H1 (cell line): ENCODE results near the gene ARRB1. TPM values are rescaled to one million over a fixed set of nuclear protein-coding genes. Genes with fewer than 3 reads are reported as not detected.

Experiments used
- CTCF ChIA-PET: fragments of 300-600 bp; sonication (Branson Sonifier 250); formaldehyde crosslinking; loops from one replicate; lab custom pipeline; 2021; ENCODE audit not compliant: partially characterized antibody; lab: Charles Lee
- POLR2A ChIA-PET: fragments of 300-600 bp; sonication (Branson Sonifier 250); formaldehyde crosslinking; loops from one replicate; lab custom pipeline; 2021; ENCODE audit warnings: inconsistent platforms; ENCODE audit not compliant: partially characterized antibody; lab: Charles Lee
- DNase-seq, 2 experiments: peaks; one replicate each; pipeline versions ENCODE4 v3.0.0 to v3.0.0-alpha.2; 2010 to 2022; ENCODE audit warnings: low spot score in 2 of 2, low read depth in 1 of 2, mixed read lengths in 1 of 2
- FAIRE-seq: peaks from 2 replicates; lab custom pipeline; 2011; peaks lifted over from hg19 to GRCh38; lab: Jason Lieb, UNC
- H2AFZ ChIP-seq: 2 replicates; pipeline ENCODE4 v1.8.1; 2012; ENCODE audit warnings: low read length, inconsistent platforms
- H2AK5ac ChIP-seq: 2 replicates; pipeline ENCODE4 v1.6.1; 2013; ENCODE audit warnings: low read depth, low read length
- H2BK120ac ChIP-seq: replicated peaks from 2 replicates; pipeline ENCODE3; 2013; ENCODE audit warnings: low read depth, low read length, inconsistent platforms
- H2BK12ac ChIP-seq: 2 replicates; pipeline ENCODE4 v1.6.1; 2013; ENCODE audit warnings: low read depth, low read length
- H2BK15ac ChIP-seq: 2 replicates; pipeline ENCODE4 v1.6.1; 2013; ENCODE audit warnings: low read length
- H2BK20ac ChIP-seq: 2 replicates; pipeline ENCODE4 v1.6.1; 2013; ENCODE audit warnings: low read length
- H2BK5ac ChIP-seq: 2 replicates; pipeline ENCODE4 v1.6.1; 2013; ENCODE audit warnings: low read depth, low read length
- H3K14ac ChIP-seq: 2 replicates; pipeline ENCODE4 v1.6.1; 2013; ENCODE audit warnings: inconsistent platforms; ENCODE audit not compliant: insufficient read length
- H3K18ac ChIP-seq: 2 replicates; pipeline ENCODE4 v1.6.1; 2013; ENCODE audit warnings: low read length; ENCODE audit errors: extremely low read depth
- H3K23ac ChIP-seq: 2 replicates; pipeline ENCODE4 v1.6.1; 2013; ENCODE audit warnings: inconsistent platforms; ENCODE audit not compliant: insufficient read length
- H3K23me2 ChIP-seq: 2 replicates; pipeline ENCODE4 v1.6.1; 2013; ENCODE audit warnings: low read depth, low read length
- H3K27ac ChIP-seq: 2 replicates; pipeline ENCODE4 v1.6.1; 2011; ENCODE audit warnings: low read depth, low read length, inconsistent platforms
- H3K27me3 ChIP-seq, 4 experiments: replicated peaks in 1 of 4; 1 replicate in 1 of 4; 2 replicates in 3 of 4; pipeline versions ENCODE4 v1.6.1 to v1.8.1; 2011 to 2013; ENCODE audit warnings: low read length in 3 of 4, mild to moderate bottlenecking in 3 of 4, inconsistent platforms in 2 of 4, mixed read lengths in 2 of 4, moderate library complexity in 1 of 4; ENCODE audit not compliant: control insufficient read depth in 3 of 4, insufficient read depth in 3 of 4; ENCODE audit errors: extremely low read depth in 1 of 4
- H3K36me3 ChIP-seq, 4 experiments: 2 replicates each; pipeline versions ENCODE4 v1.6.1 to v1.8.1; 2011 to 2013; ENCODE audit warnings: mild to moderate bottlenecking in 4 of 4, low read length in 3 of 4, moderate library complexity in 2 of 4, control low read depth in 1 of 4, inconsistent platforms in 1 of 4; ENCODE audit not compliant: insufficient read depth in 4 of 4, control insufficient read depth in 2 of 4
- H3K4ac ChIP-seq: replicated peaks from 2 replicates; pipeline ENCODE3; 2013; ENCODE audit warnings: low read length, low read depth, mixed read lengths, inconsistent platforms; ENCODE audit not compliant: insufficient read length
- H3K4me1 ChIP-seq, 4 experiments: replicated peaks in 1 of 4; 1 replicate in 1 of 4; 2 replicates in 3 of 4; pipeline versions ENCODE4 v1.6.1 to v1.8.1; 2011 to 2013; ENCODE audit warnings: low read length in 3 of 4, inconsistent platforms in 2 of 4, mixed read lengths in 1 of 4; ENCODE audit not compliant: insufficient read depth in 4 of 4, control insufficient read depth in 3 of 4
- H3K4me2 ChIP-seq, 2 experiments: 2 replicates each; pipeline versions ENCODE4 v1.6.1 to v1.8.1; 2011 to 2013; ENCODE audit warnings: low read depth in 2 of 2, low read length in 2 of 2, control low read depth in 1 of 2, inconsistent platforms in 1 of 2, mild to moderate bottlenecking in 1 of 2; ENCODE audit not compliant: insufficient read depth in 1 of 2
- H3K4me3 ChIP-seq, 4 experiments: fragments of 200-600, 300-600 bp in 1 of 4; sonication (generic), shearing (Covaris generic), sonication (Bioruptor Twin) in 1 of 4; 2 replicates each; pipeline versions ENCODE4 v1.5.1 to v1.8.1; 2011 to 2016; ENCODE audit warnings: low read length in 4 of 4, low read depth in 3 of 4, control low read depth in 2 of 4, inconsistent platforms in 2 of 4, mild to moderate bottlenecking in 2 of 4, mixed read lengths in 1 of 4, moderate library complexity in 1 of 4; ENCODE audit not compliant: insufficient read depth in 2 of 4; ENCODE audit errors: extremely low read depth in 1 of 4
- H3K56ac ChIP-seq: replicated peaks from 2 replicates; pipeline ENCODE3; 2013; ENCODE audit warnings: low read depth, mild to moderate bottlenecking, mixed read lengths, low read length, inconsistent platforms; ENCODE audit not compliant: insufficient read length
- H3K79me1 ChIP-seq: 2 replicates; pipeline ENCODE4 v1.6.1; 2013; ENCODE audit warnings: low read depth, low read length, control low read depth
- H3K79me2 ChIP-seq, 2 experiments: 2 replicates each; pipeline versions ENCODE4 v1.6.1 to v1.8.1; 2012 to 2013; ENCODE audit warnings: low read length in 2 of 2, mild to moderate bottlenecking in 2 of 2, inconsistent platforms in 1 of 2; ENCODE audit not compliant: insufficient read depth in 2 of 2, control insufficient read depth in 1 of 2
- H3K9ac ChIP-seq, 4 experiments: replicated peaks in 1 of 4; 1 replicate in 1 of 4; 2 replicates in 3 of 4; pipeline versions ENCODE4 v1.6.1 to v1.8.1; 2011 to 2013; ENCODE audit warnings: low read depth in 3 of 4, low read length in 3 of 4, control low read depth in 2 of 4, mild to moderate bottlenecking in 2 of 4, moderate library complexity in 2 of 4, inconsistent platforms in 1 of 4; ENCODE audit errors: extremely low read depth in 1 of 4
- H3K9me3 ChIP-seq, 2 experiments: 2 replicates each; pipeline versions ENCODE4 v1.6.1 to v1.8.1; 2012 to 2013; ENCODE audit warnings: mild to moderate bottlenecking in 2 of 2, moderate library complexity in 2 of 2, control low read depth in 1 of 2, inconsistent platforms in 1 of 2, low read depth in 1 of 2, low read length in 1 of 2, mixed read lengths in 1 of 2; ENCODE audit not compliant: insufficient read depth in 2 of 2
- H4K20me1 ChIP-seq, 2 experiments: replicated peaks in 1 of 2; 2 replicates each; pipeline versions ENCODE3 to v1.8.1; 2011 to 2013; ENCODE audit warnings: inconsistent platforms in 2 of 2, low read length in 2 of 2, mild to moderate bottlenecking in 1 of 2; ENCODE audit not compliant: insufficient read depth in 2 of 2, control insufficient read depth in 1 of 2
- H4K5ac ChIP-seq: 2 replicates; pipeline ENCODE4 v1.6.1; 2013; ENCODE audit warnings: low read length, low read depth, mixed read lengths, inconsistent platforms; ENCODE audit not compliant: insufficient read length
- H4K8ac ChIP-seq: 2 replicates; pipeline ENCODE4 v1.8.0; 2013; ENCODE audit warnings: mild to moderate bottlenecking, moderate library complexity, low read length, inconsistent platforms; ENCODE audit not compliant: insufficient read depth; ENCODE audit errors: extremely low read depth
- H4K91ac ChIP-seq: replicated peaks from 2 replicates; pipeline ENCODE3; 2013; ENCODE audit warnings: low read length, mixed read lengths, inconsistent platforms; ENCODE audit not compliant: insufficient read length
- BCL11A ChIP-seq, 2 experiments: IDR thresholded peaks; one replicate each; pipeline ENCODE4 v1.6.1; 2011; ENCODE audit warnings: low read depth in 2 of 2, low read length in 2 of 2, mild to moderate bottlenecking in 2 of 2
- HDAC2 ChIP-seq, 2 experiments: fragments of 300-600 bp in 1 of 2; sonication (generic) in 1 of 2; IDR thresholded peaks; 2 replicates each; pipeline ENCODE4 v1.6.1; 2011 to 2012; ENCODE audit warnings: low read depth in 2 of 2, low read length in 2 of 2, mild to moderate bottlenecking in 2 of 2, moderate library complexity in 2 of 2, borderline replicate concordance in 1 of 2, inconsistent platforms in 1 of 2
- JUND ChIP-seq: IDR thresholded peaks from 2 replicates; pipeline ENCODE4 v1.6.1; 2011; ENCODE audit warnings: mild to moderate bottlenecking, improper control_type of control experiment, low read length
- KDM1A ChIP-seq: fragments of 200-600, 300-600 bp; sonication (generic); IDR thresholded peaks from 2 replicates; pipeline ENCODE4 v1.7.1; 2016; ENCODE audit warnings: mild to moderate bottlenecking, low read length, borderline replicate concordance
- MAFK ChIP-seq: IDR thresholded peaks from 2 replicates; pipeline ENCODE4 v1.6.1; 2012; ENCODE audit warnings: low read depth, mild to moderate bottlenecking, improper control_type of control experiment, low read length
- POLR2AphosphoS5 ChIP-seq: IDR thresholded peaks from 2 replicates; pipeline ENCODE4 v1.6.1; 2011; ENCODE audit warnings: low read depth, low read length
- POU5F1 ChIP-seq: IDR thresholded peaks from 2 replicates; pipeline ENCODE4 v1.6.1; 2011; ENCODE audit warnings: low read depth, mild to moderate bottlenecking, low read length, moderate library complexity
- SRF ChIP-seq: IDR thresholded peaks from 2 replicates; pipeline ENCODE4 v1.6.1; 2011; ENCODE audit warnings: mild to moderate bottlenecking, low read depth, low read length, moderate library complexity
- TCF12 ChIP-seq: IDR thresholded peaks from 2 replicates; pipeline ENCODE4 v1.6.1; 2011; ENCODE audit warnings: low read depth, mild to moderate bottlenecking, low read length
- whole genome bisulfite sequencing, 2 experiments: shearing (Covaris generic) in 1 of 2; methylation state at CpG; one replicate each; pipeline versions ENCODE4 v1.1.6 to v1.1.7; 2013 to 2015; ENCODE audit warnings: low lambda C conversion rate in 2 of 2, mixed read lengths in 2 of 2, inconsistent platforms in 1 of 2, low coverage in 1 of 2, missing lambda C conversion rate in 1 of 2; ENCODE audit not compliant: insufficient replicate concordance in 2 of 2, insufficient coverage in 1 of 2, insufficient read length in 1 of 2; ENCODE audit errors: extremely low coverage in 1 of 2, missing lambda C conversion rate in 1 of 2; 5-methylcytosine and 5-hydroxymethylcytosine counted together
- polyA plus RNA-seq, 7 experiments: library from polyadenylated mRNA; depleted of rRNA in 3 of 7; stranded (reverse) in 5 of 7; unstranded in 2 of 7; fragments of >200 nt in 5 of 7; fragments of 200-250 nt in 2 of 7; gene quantifications; 1 replicate in 5 of 7; 2 replicates in 1 of 7; 4 replicates in 1 of 7; pipeline versions ENCODE4 v1.2.1 to v1.2.3, GENCODE V29; 2011 to 2013; ENCODE audit warnings: missing spikeins in 2 of 7, mixed read lengths in 2 of 7
- total RNA-seq: library from RNA; stranded (reverse); fragmentation: NEBNext Ultra II Directional; extraction: Animal tissue kit (Norgen Biotek cat#: 25700); gene quantifications from 2 replicates; pipeline ENCODE4 v1.2.1, GENCODE V29; 2021
- TF ChIP-seq, protein P1 (sequence below): IDR thresholded peaks from 2 replicates; pipeline ENCODE4 v1.6.1; 2011; ENCODE audit warnings: low read length, improper control_type of control experiment

ARRB1 gene
- total and polyA plus RNA-seq, 2 of the 8 experiments (the other 6 are each of a cell fraction or from before 2014, with no cell fraction given): 9.4 to 31.8 TPM

DNA sequence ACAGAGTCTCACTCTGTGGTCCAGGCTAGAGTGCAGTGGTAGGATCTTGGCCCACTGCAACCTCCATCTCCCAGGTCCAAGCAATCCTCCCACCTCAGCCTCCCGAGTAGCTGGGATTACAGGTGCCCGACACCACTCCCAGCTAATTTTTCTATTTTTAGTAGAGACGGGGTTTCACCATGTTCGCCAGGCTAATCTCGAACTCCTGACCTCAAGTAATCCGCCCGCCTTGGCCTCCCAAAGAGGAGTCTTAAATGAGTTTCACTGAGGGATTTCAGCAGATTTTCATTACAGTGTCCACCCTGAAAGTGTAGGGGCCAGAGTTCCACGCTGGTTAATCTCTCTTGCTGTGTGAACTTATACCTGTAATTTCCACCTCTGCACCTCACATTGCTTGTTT lies 47.4 kb upstream of the ARRB1 start:
- Histone ChIP-seq H2AK5ac (no peak overlapping the region), H2BK20ac (no peak overlapping the region), H3K79me1 (peaks cover 8% of the 10 kb centered on the region; the same call in 1 of the 2 replicates), H3K9ac (no peak overlapping the region), H3K4ac (no peak overlapping the region), H3K18ac (no peak overlapping the region), H3K23ac (no peak overlapping the region), H4K5ac (no peak overlapping the region), H4K20me1 (peaks cover 25 to 32% of the 10 kb centered on the region in 2 experiments), H4K91ac (no peak overlapping the region), H3K79me2 (peaks cover 29 to 46% of the 10 kb centered on the region in 2 experiments), H3K23me2 (peaks cover 7% of the 10 kb centered on the region), H3K36me3 (peaks cover 25 to 38% (median 33%) of the 10 kb centered on the region in 4 experiments), H3K14ac (no peak overlapping the region), H3K4me1 (peaks cover 0 to 9% (median 4%) of the 10 kb centered on the region in 4 experiments; a peak in 6 of 7 replicates), H3K4me2 (no peak overlapping the region; a peak in 1 of 4 replicates), H2BK12ac (no peak overlapping the region), H2BK15ac (no peak overlapping the region), H2BK120ac (no peak overlapping the region), H3K9me3 (no peaks in the 10 kb centered on the region), H3K27me3 (no peaks in the 10 kb centered on the region), H2AFZ (no peak overlapping the region), H3K4me3 (peak overlapping the region in 1 of 4 experiments; percentile 98; a peak in 1 of 8 replicates), H4K8ac (no peak overlapping the region), H3K27ac (no peak overlapping the region), H3K56ac (no peak overlapping the region), H2BK5ac (no peak overlapping the region)
- FAIRE-seq: no peak
- no peak for DNase-seq
- CTCF ChIA-PET: interaction anchor here (1.3 to 4.5 kb wide), 5 partner anchors 9 to 27 kb away, joined by 5 to 20 read pairs (median 12); no protein-coding TSS in a partner anchor
- no peak for TF ChIP-seq KDM1A
- TF ChIP-seq BCL11A (IDR thresholded peaks at IDR 0.05; ENCODE audit: low read depth in 2 of 2, low read length in 2 of 2): no peak
- TF ChIP-seq JUND: no peak
- TF ChIP-seq, protein P1, sequence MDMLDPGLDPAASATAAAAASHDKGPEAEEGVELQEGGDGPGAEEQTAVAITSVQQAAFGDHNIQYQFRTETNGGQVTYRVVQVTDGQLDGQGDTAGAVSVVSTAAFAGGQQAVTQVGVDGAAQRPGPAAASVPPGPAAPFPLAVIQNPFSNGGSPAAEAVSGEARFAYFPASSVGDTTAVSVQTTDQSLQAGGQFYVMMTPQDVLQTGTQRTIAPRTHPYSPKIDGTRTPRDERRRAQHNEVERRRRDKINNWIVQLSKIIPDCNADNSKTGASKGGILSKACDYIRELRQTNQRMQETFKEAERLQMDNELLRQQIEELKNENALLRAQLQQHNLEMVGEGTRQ: no peak
- no peak for TF ChIP-seq TCF12
- no peak for TF ChIP-seq POLR2AphosphoS5
- no peak for TF ChIP-seq MAFK
- no peak for TF ChIP-seq POU5F1
- no peak for TF ChIP-seq SRF
- TF ChIP-seq HDAC2 (IDR thresholded peaks at IDR 0.05; ENCODE audit: borderline replicate concordance in 1 of 2, low read depth in 2 of 2, low read length in 2 of 2): no peak
- POLR2A ChIA-PET: interaction anchor here (1.0 to 20.0 kb wide), 8 partner anchors 4 to 129 kb away, joined by 5 to 570 read pairs (median 22); partner anchors contain the start of genes GDPD5, KLHL35 and RPS3
- 68% methylated on average over 8 of the region's 8 CpGs; no CpG with 5 or more reads in 1 of the 2 experiments for WGBS, 2 experiments
